HG03571 (cell line): ENCODE data around the gene NEUROD2.

ENCODE experiments used
- ATAC-seq: cut with Tn5 transposase; IDR thresholded peaks from one replicate; pipeline ENCODE4 v1.9.1; 2021; ENCODE audit not compliant: unreplicated experiment

The NEUROD2 gene

GRCh38 chr17:39635614-39636176 lies 28.0 kb upstream of the NEUROD2 start:
- ATAC-seq = no peak

- no peak for ATAC-seq
Observed at GRCh38 chr17:39634384-39634871, 26.7 kb upstream of the NEUROD2 start.

- no peak for ATAC-seq
Observed at GRCh38 chr17:39633570-39634183, 26.0 kb upstream of the NEUROD2 start.

- no peak for ATAC-seq
Observed at GRCh38 chr17:39632153-39632941, 24.6 kb upstream of the NEUROD2 start.

GRCh38 chr17:39631403-39631802 lies 23.7 kb upstream of the NEUROD2 start:
- ATAC-seq = no peak

- ATAC-seq = no peak
Observed at GRCh38 chr17:39629898-39630297, 22.2 kb upstream of the NEUROD2 start.

GRCh38 chr17:39629494-39629880 lies 21.8 kb upstream of the NEUROD2 start:
- ATAC-seq = no peak

GRCh38 chr17:39628655-39629493 lies 21.2 kb upstream of the NEUROD2 start:
- ATAC-seq = no peak

GRCh38 chr17:39627712-39628516 lies 20.2 kb upstream of the NEUROD2 start:
- no peak for ATAC-seq

GRCh38 chr17:39627047-39627711 lies 19.5 kb upstream of the NEUROD2 start:
- ATAC-seq = no peak

- no peak for ATAC-seq
Observed at GRCh38 chr17:39626171-39627046, 18.7 kb upstream of the NEUROD2 start, which contains the start of gene PPP1R1B. Gene PPP1R1B (plus strand): TSS chr17:39626952. CDS start chr17:39627393, 441 bp downstream.

GRCh38 chr17:39625198-39625785 lies 17.6 kb upstream of the NEUROD2 start:
- no peak for ATAC-seq

- no peak for ATAC-seq
Observed at GRCh38 chr17:39624313-39624712, 16.6 kb upstream of the NEUROD2 start.

GRCh38 chr17:39623356-39623950 lies 15.7 kb upstream of the NEUROD2 start:
- no peak for ATAC-seq

GRCh38 chr17:39622380-39623006 lies 14.8 kb upstream of the NEUROD2 start:
- ATAC-seq = no peak

GRCh38 chr17:39621523-39622379 lies 14.0 kb upstream of the NEUROD2 start:
- ATAC-seq = no peak

GRCh38 chr17:39619786-39620101 lies 12.0 kb upstream of the NEUROD2 start:
- no peak for ATAC-seq
